GM10266 (cell line): ENCODE results near the gene LRRC8D.

Experiments
- DNase-seq: peaks from one replicate; pipeline ENCODE4 v3.0.0; 2012; ENCODE audit errors: extremely low spot score
- CTCF ChIP-seq: IDR thresholded peaks from 2 replicates; pipeline ENCODE4 v1.5.1; 2012; ENCODE audit warnings: mild to moderate bottlenecking, low read depth; ENCODE audit not compliant: control insufficient read depth, insufficient read depth; ENCODE audit errors: missing control alignments

The LRRC8D gene

GRCh38 chr1:89928506-89928905 is 107.7 kb downstream of the LRRC8D start:
- DNase-seq, result no peak
- no peak for TF ChIP-seq CTCF

GRCh38 chr1:89929467-89930063 is 108.7 kb downstream of the LRRC8D start:
- no peak for DNase-seq
- no peak for TF ChIP-seq CTCF

GRCh38 chr1:89930579-89930978 is 109.7 kb downstream of the LRRC8D start:
- DNase-seq, result no peak
- no peak for TF ChIP-seq CTCF

- DNase-seq, result no peak
- TF ChIP-seq CTCF, result no peak
Measured at GRCh38 chr1:89931964-89932363, 111.1 kb downstream of the LRRC8D start.

- TF ChIP-seq CTCF, result no peak
- no peak for DNase-seq
Measured at GRCh38 chr1:89932598-89933364, 111.9 kb downstream of the LRRC8D start.

GRCh38 chr1:89934461-89934860 is 113.6 kb downstream of the LRRC8D start:
- DNase-seq, result no peak
- no peak for TF ChIP-seq CTCF

GRCh38 chr1:89935235-89935634 is 114.4 kb downstream of the LRRC8D start:
- no peak for DNase-seq
- TF ChIP-seq CTCF, result no peak
